GM12878 (cell line): Measurements from ENCODE around the gene OR1C1.

Source experiments
- BCL11A ChIP-seq: IDR thresholded peaks from 2 replicates; pipeline ENCODE4 v1.6.1; 2011; ENCODE audit warnings: low read depth, low read length
- BCL3 ChIP-seq: IDR thresholded peaks from 2 replicates; pipeline ENCODE4 v1.6.1; 2011; ENCODE audit warnings: borderline replicate concordance, low read depth, mild to moderate bottlenecking, moderate library complexity, low read length; ENCODE audit not compliant: insufficient read depth, poor library complexity, severe bottlenecking
- CEBPB ChIP-seq, 2 experiments: fragments of 150-350 bp in 1 of 2; IDR thresholded peaks; 2 replicates each; pipeline ENCODE4 v1.6.1; 2012 to 2014; ENCODE audit warnings: low read depth in 2 of 2, low read length in 2 of 2, borderline replicate concordance in 1 of 2, inconsistent platforms in 1 of 2
- EP300 ChIP-seq, 2 experiments: fragments of 150-350 bp in 1 of 2; IDR thresholded peaks; 2 replicates each; pipeline ENCODE4 v1.6.1; 2011 to 2012; ENCODE audit warnings: low read depth in 2 of 2, low read length in 2 of 2, borderline replicate concordance in 1 of 2, improper control_type of control experiment in 1 of 2, inconsistent platforms in 1 of 2; ENCODE audit not compliant: control insufficient read depth in 1 of 2
- EZH2 ChIP-seq: IDR thresholded peaks from 2 replicates; pipeline ENCODE4 v1.6.1; 2012; ENCODE audit warnings: low read depth, mild to moderate bottlenecking, control low read depth, inconsistent platforms, low read length, borderline replicate concordance; ENCODE audit not compliant: control insufficient read depth
- FOXM1 ChIP-seq: IDR thresholded peaks from 2 replicates; pipeline ENCODE4 v1.6.1; 2012; ENCODE audit warnings: low read depth, mild to moderate bottlenecking, inconsistent platforms, low read length, moderate library complexity
- HDAC2 ChIP-seq: fragments of 200-600 bp; sonication (generic); IDR thresholded peaks from 2 replicates; pipeline ENCODE4 v1.6.1; 2017
- MAX ChIP-seq: IDR thresholded peaks from 2 replicates; pipeline ENCODE4 v1.6.1; 2012; ENCODE audit warnings: low read depth, low read length, improper control_type of control experiment
- PKNOX1 ChIP-seq: fragments of 450-650 bp; IDR thresholded peaks from 2 replicates; pipeline ENCODE4 v1.6.1; 2016; ENCODE audit warnings: mild to moderate bottlenecking
- POLR2A ChIP-seq: IDR thresholded peaks from 2 replicates; pipeline ENCODE4 v1.6.1; 2011; ENCODE audit warnings: low read depth, mild to moderate bottlenecking, low read length
- RAD21 ChIP-seq: IDR thresholded peaks from 2 replicates; pipeline ENCODE4 v1.6.1; 2011; ENCODE audit warnings: mild to moderate bottlenecking, low read depth, low read length, moderate library complexity; ENCODE audit not compliant: insufficient read depth
- TF ChIP-seq, protein P1 (sequence below), 3 experiments: IDR thresholded peaks in 2 of 3; conservative IDR thresholded peaks in 1 of 3; 2 replicates each; pipeline ENCODE4 v1.5.1; 2011; ENCODE audit warnings: low read depth in 3 of 3, low read length in 3 of 3, mild to moderate bottlenecking in 3 of 3, control low read depth in 2 of 3, moderate library complexity in 2 of 3, inconsistent platforms in 1 of 3, mixed read lengths in 1 of 3; ENCODE audit not compliant: control insufficient read depth in 2 of 3, insufficient read depth in 1 of 3; ENCODE audit errors: extremely low read depth in 1 of 3

- TF ChIP-seq, protein P1, sequence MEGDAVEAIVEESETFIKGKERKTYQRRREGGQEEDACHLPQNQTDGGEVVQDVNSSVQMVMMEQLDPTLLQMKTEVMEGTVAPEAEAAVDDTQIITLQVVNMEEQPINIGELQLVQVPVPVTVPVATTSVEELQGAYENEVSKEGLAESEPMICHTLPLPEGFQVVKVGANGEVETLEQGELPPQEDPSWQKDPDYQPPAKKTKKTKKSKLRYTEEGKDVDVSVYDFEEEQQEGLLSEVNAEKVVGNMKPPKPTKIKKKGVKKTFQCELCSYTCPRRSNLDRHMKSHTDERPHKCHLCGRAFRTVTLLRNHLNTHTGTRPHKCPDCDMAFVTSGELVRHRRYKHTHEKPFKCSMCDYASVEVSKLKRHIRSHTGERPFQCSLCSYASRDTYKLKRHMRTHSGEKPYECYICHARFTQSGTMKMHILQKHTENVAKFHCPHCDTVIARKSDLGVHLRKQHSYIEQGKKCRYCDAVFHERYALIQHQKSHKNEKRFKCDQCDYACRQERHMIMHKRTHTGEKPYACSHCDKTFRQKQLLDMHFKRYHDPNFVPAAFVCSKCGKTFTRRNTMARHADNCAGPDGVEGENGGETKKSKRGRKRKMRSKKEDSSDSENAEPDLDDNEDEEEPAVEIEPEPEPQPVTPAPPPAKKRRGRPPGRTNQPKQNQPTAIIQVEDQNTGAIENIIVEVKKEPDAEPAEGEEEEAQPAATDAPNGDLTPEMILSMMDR (IDR thresholded peaks at IDR 0.05 in 2 of 3, conservative IDR thresholded peaks at IDR 0.05 in 1 of 3; ENCODE audit: control insufficient read depth in 2 of 3, extremely low read depth in 1 of 3, insufficient read depth in 1 of 3, low read depth in 3 of 3, low read length in 3 of 3), result no peak
- TF ChIP-seq EP300 (IDR thresholded peaks at IDR 0.05; ENCODE audit: borderline replicate concordance in 1 of 2, control insufficient read depth in 1 of 2, low read depth in 2 of 2, low read length in 2 of 2), result no peak
- no peak for TF ChIP-seq BCL11A
- no peak for TF ChIP-seq POLR2A
- no peak for TF ChIP-seq EZH2
- no peak for TF ChIP-seq PKNOX1
- TF ChIP-seq HDAC2, result no peak
- TF ChIP-seq FOXM1, result no peak
- TF ChIP-seq MAX, result no peak
- TF ChIP-seq RAD21, result no peak
- no peak for TF ChIP-seq BCL3
- no peak for TF ChIP-seq CEBPB (IDR thresholded peaks at IDR 0.05; ENCODE audit: borderline replicate concordance in 1 of 2, low read depth in 2 of 2, low read length in 2 of 2)
Measured at GRCh38 chr1:247748041-247748440, 12.3 kb downstream of the OR1C1 start, which contains the start of gene OR14A2.
